DOHH2 (cell line): ENCODE measurements around the gene HBA2.

Source experiments
- H3F3A ChIP-seq: fragments of 200-600 bp; sonication (generic), shearing (Covaris generic); 2 replicates; pipeline ENCODE4 v1.6.0; 2016; ENCODE audit warnings: antibody characterized with exemption, mild to moderate bottlenecking; ENCODE audit not compliant: control insufficient read depth, insufficient read depth
- H3K27ac ChIP-seq: fragments of 200-600 bp; sonication (generic); 2 replicates; pipeline ENCODE4 v1.5.1; 2014; ENCODE audit warnings: low read depth, mild to moderate bottlenecking, low read length, moderate library complexity
- H3K27me3 ChIP-seq: fragments of 200-600 bp; sonication (generic); 2 replicates; pipeline ENCODE4 v1.6.1; 2014; ENCODE audit warnings: mild to moderate bottlenecking, low read length, mixed read lengths; ENCODE audit not compliant: control insufficient read depth
- H3K36me3 ChIP-seq: fragments of 200-600 bp; sonication (generic); 2 replicates; pipeline ENCODE4 v1.6.1; 2014; ENCODE audit warnings: mild to moderate bottlenecking, low read length, moderate library complexity, mixed read lengths; ENCODE audit not compliant: control insufficient read depth
- H3K4me1 ChIP-seq: fragments of 200-600 bp; sonication (generic); 2 replicates; pipeline ENCODE4 v1.6.1; 2014; ENCODE audit warnings: mild to moderate bottlenecking, low read length, mixed read lengths; ENCODE audit not compliant: control insufficient read depth
- H3K4me2 ChIP-seq: fragments of 200-600 bp; sonication (generic); 2 replicates; pipeline ENCODE4 v1.6.0; 2014; ENCODE audit warnings: mild to moderate bottlenecking, low read length, moderate library complexity
- H3K4me3 ChIP-seq: fragments of 200-600 bp; sonication (generic); 2 replicates; pipeline ENCODE4 v1.5.1; 2014; ENCODE audit warnings: mild to moderate bottlenecking, low read length, mixed read lengths
- H3K79me2 ChIP-seq: fragments of 200-600 bp; sonication (generic); 2 replicates; pipeline ENCODE4 v1.6.1; 2014; ENCODE audit warnings: mild to moderate bottlenecking, low read length, mixed read lengths; ENCODE audit not compliant: control insufficient read depth
- H3K9me2 ChIP-seq: fragments of 200-600 bp; sonication (generic); replicated peaks from 2 replicates; pipeline ENCODE4 v1.6.1; 2014; ENCODE audit warnings: mild to moderate bottlenecking, low read length, mixed read lengths; ENCODE audit not compliant: control insufficient read depth
- H3K9me3 ChIP-seq: fragments of 200-600 bp; sonication (generic); 2 replicates; pipeline ENCODE4 v1.6.1; 2014; ENCODE audit warnings: antibody characterized with exemption, low read length, mixed read lengths; ENCODE audit not compliant: control insufficient read depth, insufficient read depth
- H4K20me1 ChIP-seq: fragments of 200-600 bp; sonication (generic); 2 replicates; pipeline ENCODE4 v1.6.0; 2014; ENCODE audit warnings: low read depth, mild to moderate bottlenecking, antibody characterized with exemption, low read length, moderate library complexity; ENCODE audit not compliant: control insufficient read depth, insufficient read depth
- EZH2phosphoT487 ChIP-seq: fragments of 200-600 bp; sonication (generic); IDR thresholded peaks from 2 replicates; pipeline ENCODE4 v1.6.1; 2017; ENCODE audit warnings: borderline replicate concordance, mild to moderate bottlenecking, antibody characterized with exemption, low read length, moderate library complexity, mixed read lengths
- TF ChIP-seq, protein P1 (sequence below): fragments of 200-600 bp; sonication (generic); IDR thresholded peaks from one replicate; pipeline ENCODE4 v1.5.1; 2014; ENCODE audit warnings: antibody characterized with exemption, mild to moderate bottlenecking, low read depth, low read length; ENCODE audit not compliant: poor library complexity, severe bottlenecking

Gene HBA2

DNA sequence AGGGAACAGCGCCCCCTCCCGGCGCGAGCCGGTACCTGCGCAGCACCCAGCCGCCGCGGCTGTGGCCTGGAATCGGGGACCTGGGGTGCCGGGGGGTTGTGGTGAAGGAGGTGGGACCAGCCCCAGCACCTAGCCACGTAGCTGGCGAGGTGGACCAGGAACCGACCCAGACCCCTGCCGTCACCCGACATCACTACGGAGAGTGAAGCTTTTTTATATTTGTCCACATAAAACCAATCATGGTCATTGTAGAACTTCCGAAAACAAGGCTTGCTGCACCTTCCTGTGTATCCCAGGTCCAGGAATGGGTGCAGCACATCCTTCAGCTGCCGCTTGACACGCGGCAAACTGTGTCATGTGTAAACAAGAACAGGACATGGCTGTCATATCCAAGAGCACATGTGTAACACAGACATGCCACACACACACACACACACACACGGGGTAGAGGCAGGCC, 8.9 kb downstream of the HBA2 start:
- H3K27ac ChIP-seq = no peak overlapping the region
- peak overlapping the region; percentile 60 for H3K4me2 ChIP-seq
- peak overlapping the region; percentile 39; the same call in 1 of the 2 replicates for H3K4me3 ChIP-seq
- peaks cover 10% of the 10 kb centered on the region for H3K4me1 ChIP-seq
- H3K36me3 ChIP-seq = no peaks in the 10 kb centered on the region
- H3K9me3 ChIP-seq = no peaks in the 10 kb centered on the region
- peaks cover 14% of the 10 kb centered on the region for H3F3A ChIP-seq
- H3K27me3 ChIP-seq = peaks cover 13% of the 10 kb centered on the region
- no peaks in the 10 kb centered on the region for H3K79me2 ChIP-seq
- H4K20me1 ChIP-seq = no peaks in the 10 kb centered on the region
- TF ChIP-seq EZH2phosphoT487 = no peak
- TF ChIP-seq, protein P1, sequence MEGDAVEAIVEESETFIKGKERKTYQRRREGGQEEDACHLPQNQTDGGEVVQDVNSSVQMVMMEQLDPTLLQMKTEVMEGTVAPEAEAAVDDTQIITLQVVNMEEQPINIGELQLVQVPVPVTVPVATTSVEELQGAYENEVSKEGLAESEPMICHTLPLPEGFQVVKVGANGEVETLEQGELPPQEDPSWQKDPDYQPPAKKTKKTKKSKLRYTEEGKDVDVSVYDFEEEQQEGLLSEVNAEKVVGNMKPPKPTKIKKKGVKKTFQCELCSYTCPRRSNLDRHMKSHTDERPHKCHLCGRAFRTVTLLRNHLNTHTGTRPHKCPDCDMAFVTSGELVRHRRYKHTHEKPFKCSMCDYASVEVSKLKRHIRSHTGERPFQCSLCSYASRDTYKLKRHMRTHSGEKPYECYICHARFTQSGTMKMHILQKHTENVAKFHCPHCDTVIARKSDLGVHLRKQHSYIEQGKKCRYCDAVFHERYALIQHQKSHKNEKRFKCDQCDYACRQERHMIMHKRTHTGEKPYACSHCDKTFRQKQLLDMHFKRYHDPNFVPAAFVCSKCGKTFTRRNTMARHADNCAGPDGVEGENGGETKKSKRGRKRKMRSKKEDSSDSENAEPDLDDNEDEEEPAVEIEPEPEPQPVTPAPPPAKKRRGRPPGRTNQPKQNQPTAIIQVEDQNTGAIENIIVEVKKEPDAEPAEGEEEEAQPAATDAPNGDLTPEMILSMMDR = peak; percentile 96
- no peaks in the 10 kb centered on the region for H3K9me2 ChIP-seq

DNA sequence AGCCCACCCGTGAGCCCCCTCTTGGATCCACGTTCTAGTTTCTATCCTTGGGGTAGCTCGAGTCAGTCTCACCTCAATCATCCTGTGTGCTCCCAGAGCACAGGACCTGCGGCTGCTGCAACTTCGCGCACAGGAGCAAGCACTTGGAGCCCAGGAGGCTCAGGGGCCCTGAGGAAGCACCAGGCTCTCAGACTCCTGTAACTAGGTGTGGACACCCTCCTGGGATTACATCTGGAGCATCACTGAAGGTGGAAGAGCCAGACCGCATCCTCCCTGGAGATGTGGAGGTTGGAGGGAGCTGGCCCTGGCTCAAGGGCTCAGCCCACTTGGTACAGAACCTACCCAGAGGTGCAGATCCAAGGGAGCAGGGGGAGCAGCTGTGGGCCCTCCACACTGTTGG, 10.3 kb downstream of the HBA2 start:
- H3K4me2 ChIP-seq = no peak overlapping the region
- H3K9me3 ChIP-seq = no peaks in the 10 kb centered on the region
- H3K79me2 ChIP-seq = no peaks in the 10 kb centered on the region
- H3K4me1 ChIP-seq = peaks cover 10% of the 10 kb centered on the region
- H3K36me3 ChIP-seq = peaks cover 8% of the 10 kb centered on the region
- TF ChIP-seq, protein P1 = no peak
- TF ChIP-seq EZH2phosphoT487 = no peak
- no peak overlapping the region for H3K27ac ChIP-seq
- H3K27me3 ChIP-seq = peaks cover 5% of the 10 kb centered on the region; the same call in 1 of the 2 replicates
- no peaks in the 10 kb centered on the region for H4K20me1 ChIP-seq
- no peaks in the 10 kb centered on the region for H3K9me2 ChIP-seq
- peaks cover 14% of the 10 kb centered on the region for H3F3A ChIP-seq
- H3K4me3 ChIP-seq = no peak overlapping the region

DNA sequence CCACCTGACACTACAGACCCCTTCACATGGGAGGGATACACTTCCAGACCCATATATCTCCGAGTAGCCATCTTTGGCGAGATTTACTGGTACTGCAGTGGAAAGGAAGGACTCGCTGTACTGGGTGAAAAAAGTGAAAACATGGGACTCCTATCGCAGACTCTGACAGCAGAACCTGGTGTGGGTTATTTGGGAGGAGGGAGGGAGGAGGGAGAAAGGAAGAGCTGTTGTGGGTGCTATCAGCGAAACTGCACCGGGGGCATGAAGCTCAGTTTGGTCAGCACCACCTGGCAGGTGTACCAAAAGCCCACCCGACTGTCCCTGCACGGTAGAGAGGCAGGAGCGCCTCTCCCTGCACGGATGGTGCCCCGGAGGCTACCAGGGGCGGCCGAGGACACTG, 12.5 kb downstream of the HBA2 start:
- Histone ChIP-seq H3K79me2 (no peaks in the 10 kb centered on the region), H3K4me3 (no peak overlapping the region), H3K9me3 (no peaks in the 10 kb centered on the region), H3K27me3 (no peaks in the 10 kb centered on the region), H3K4me2 (no peak overlapping the region), H3K9me2 (no peaks in the 10 kb centered on the region), H4K20me1 (no peaks in the 10 kb centered on the region), H3K36me3 (peaks cover 27% of the 10 kb centered on the region), H3K27ac (no peak overlapping the region), H3F3A (peaks cover 11% of the 10 kb centered on the region), H3K4me1 (peaks cover 10% of the 10 kb centered on the region)
- TF ChIP-seq, protein P1 = no peak
- TF ChIP-seq EZH2phosphoT487 = no peak

DNA sequence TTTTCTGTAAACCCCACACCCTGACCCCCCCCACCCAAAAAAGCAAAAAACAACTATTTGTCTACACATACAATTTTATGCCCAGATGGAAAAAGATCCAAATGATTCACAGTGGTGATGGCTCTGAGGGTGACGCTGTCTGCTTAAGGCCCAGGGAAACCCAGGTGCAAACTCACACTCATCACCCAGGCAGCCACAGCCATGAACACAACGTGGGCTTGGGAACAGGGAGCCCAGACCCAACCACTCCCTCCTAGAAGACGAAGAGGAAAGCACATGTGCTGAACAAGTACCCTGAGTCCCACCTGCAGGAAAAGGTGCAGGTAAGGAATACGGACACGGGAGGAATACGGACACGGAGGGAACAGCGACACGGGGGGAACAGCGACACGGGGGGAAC, 13.0 kb downstream of the HBA2 start:
- H3K9me3 ChIP-seq = no peaks in the 10 kb centered on the region
- H3K36me3 ChIP-seq = peaks cover 31% of the 10 kb centered on the region
- no peaks in the 10 kb centered on the region for H4K20me1 ChIP-seq
- no peak overlapping the region for H3K4me3 ChIP-seq
- peaks cover 10% of the 10 kb centered on the region for H3K4me1 ChIP-seq
- H3K27me3 ChIP-seq = no peaks in the 10 kb centered on the region
- no peaks in the 10 kb centered on the region for H3K9me2 ChIP-seq
- H3K27ac ChIP-seq = no peak overlapping the region
- TF ChIP-seq, protein P1 = no peak
- TF ChIP-seq EZH2phosphoT487 = no peak
- no peaks in the 10 kb centered on the region for H3K79me2 ChIP-seq
- no peak overlapping the region for H3K4me2 ChIP-seq
- H3F3A ChIP-seq = peaks cover 11% of the 10 kb centered on the region
